ENCODE results near the gene COLEC12. TPM values are rescaled to one million over a fixed set of nuclear protein-coding genes. Genes with fewer than 3 reads are reported as not detected.
"Not testable (repeated sequence)": the region's sequence is repeated elsewhere in the genome, so short reads cannot be mapped to it uniquely, and the experiment has no call there.

The COLEC12 gene
- total RNA-seq, 1 experiment from 2014 or later = 8.9 TPM

DNA sequence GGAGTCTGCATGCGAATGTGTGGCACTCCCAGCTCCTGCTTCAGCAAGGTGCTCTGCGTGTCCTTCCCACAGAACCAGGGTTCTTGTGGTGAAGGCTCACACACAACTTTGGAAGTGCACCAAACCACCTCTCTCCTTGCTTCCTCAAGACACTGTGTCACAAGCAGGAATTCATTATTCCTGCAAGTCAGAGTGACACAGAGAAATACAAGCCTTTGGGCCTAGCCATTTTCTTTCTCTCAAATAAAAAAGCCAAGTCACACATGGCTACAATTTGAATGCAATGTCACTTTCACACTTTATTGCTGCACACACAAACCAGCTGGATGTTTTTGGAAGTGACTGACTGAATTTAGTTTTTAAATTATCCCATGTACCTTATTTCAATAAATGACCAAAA lies 202.6 kb downstream of the COLEC12 start:
- no peak overlapping the region for H3K4me3 ChIP-seq (ENCODE audit: insufficient read depth, low read depth, low read length)
- H3K27me3 ChIP-seq (ENCODE audit: control insufficient read depth, insufficient read depth, low read length) = no peaks in the 10 kb centered on the region
- DNase-seq = no peak
- no peaks in the 10 kb centered on the region for H3K36me3 ChIP-seq (replicated peaks; ENCODE audit: control insufficient read depth, insufficient read depth, low read length)

GRCh38 chr18:295756-296490 lies 204.6 kb downstream of the COLEC12 start:
- DNase-seq = no peak
- H3K36me3 ChIP-seq (replicated peaks; ENCODE audit: control insufficient read depth, insufficient read depth, low read length) = no peaks in the 10 kb centered on the region
- H3K27me3 ChIP-seq (ENCODE audit: control insufficient read depth, insufficient read depth, low read length) = no peaks in the 10 kb centered on the region
- no peak overlapping the region for H3K4me3 ChIP-seq (ENCODE audit: insufficient read depth, low read depth, low read length)

GRCh38 chr18:294566-294965 lies 205.9 kb downstream of the COLEC12 start:
- H3K36me3 ChIP-seq (replicated peaks; ENCODE audit: control insufficient read depth, insufficient read depth, low read length) = no peaks in the 10 kb centered on the region
- H3K27me3 ChIP-seq (ENCODE audit: control insufficient read depth, insufficient read depth, low read length) = no peaks in the 10 kb centered on the region
- no peak for DNase-seq
- H3K4me3 ChIP-seq (ENCODE audit: insufficient read depth, low read depth, low read length) = no peak overlapping the region

DNA sequence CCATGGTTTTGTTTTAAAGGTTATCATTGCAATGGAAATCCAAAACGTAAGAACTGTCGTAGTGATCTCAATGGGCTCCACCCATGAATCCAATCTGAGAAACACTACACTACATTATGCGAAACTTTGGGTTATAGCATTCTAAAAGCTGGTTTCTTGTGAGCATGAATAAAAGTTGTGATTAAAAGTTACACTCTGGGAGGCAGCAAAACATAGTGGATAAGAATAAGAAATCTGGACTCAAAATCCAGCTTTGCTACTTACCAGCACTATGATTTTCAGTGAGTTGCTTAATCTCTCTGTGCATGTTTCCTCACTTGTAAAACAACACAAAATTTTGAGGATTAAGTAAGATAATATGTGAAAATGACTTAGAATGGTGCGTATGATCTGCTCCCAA lies 207.0 kb downstream of the COLEC12 start:
- H3K36me3 ChIP-seq (replicated peaks; ENCODE audit: control insufficient read depth, insufficient read depth, low read length) = no peaks in the 10 kb centered on the region
- DNase-seq = no peak
- no peak overlapping the region for H3K4me3 ChIP-seq (ENCODE audit: insufficient read depth, low read depth, low read length)
- H3K27me3 ChIP-seq (ENCODE audit: control insufficient read depth, insufficient read depth, low read length) = no peaks in the 10 kb centered on the region

DNA sequence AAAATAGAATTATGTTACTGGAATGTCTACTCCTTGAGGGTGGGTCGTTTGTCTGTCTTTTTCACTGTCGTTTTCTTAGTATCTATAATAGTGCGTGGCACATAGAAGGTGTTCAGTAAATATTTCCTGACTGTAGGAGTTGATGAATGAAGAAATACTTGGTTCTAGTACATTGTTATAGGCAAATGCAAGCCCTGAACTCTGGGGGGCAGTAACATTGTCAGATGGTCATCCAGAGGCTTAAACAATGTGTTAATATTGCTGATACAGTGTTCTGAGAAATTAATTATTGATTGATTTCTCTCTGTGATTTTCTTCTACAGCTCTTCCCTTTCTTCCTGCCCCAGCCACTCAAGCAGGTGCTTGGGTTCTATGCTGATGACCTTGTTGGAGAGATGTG lies 208.2 kb downstream of the COLEC12 start:
- DNase-seq = no peak

GRCh38 chr18:289970-290369 lies 210.5 kb downstream of the COLEC12 start:
- H3K27me3 ChIP-seq (ENCODE audit: control insufficient read depth, insufficient read depth, low read length); DNase-seq; H3K36me3 ChIP-seq (replicated peaks; ENCODE audit: control insufficient read depth, insufficient read depth, low read length); H3K4me3 ChIP-seq (ENCODE audit: insufficient read depth, low read depth, low read length): not testable (repeated sequence)

More for the DNA sequence above, 208.2 kb downstream of the COLEC12 start:
- Histone ChIP-seq H3K36me3 (replicated peaks; ENCODE audit: control insufficient read depth, insufficient read depth, low read length) (no peaks in the 10 kb centered on the region), H3K4me3 (ENCODE audit: insufficient read depth, low read depth, low read length) (no peak overlapping the region), H3K27me3 (ENCODE audit: control insufficient read depth, insufficient read depth, low read length) (no peaks in the 10 kb centered on the region)

DNA sequence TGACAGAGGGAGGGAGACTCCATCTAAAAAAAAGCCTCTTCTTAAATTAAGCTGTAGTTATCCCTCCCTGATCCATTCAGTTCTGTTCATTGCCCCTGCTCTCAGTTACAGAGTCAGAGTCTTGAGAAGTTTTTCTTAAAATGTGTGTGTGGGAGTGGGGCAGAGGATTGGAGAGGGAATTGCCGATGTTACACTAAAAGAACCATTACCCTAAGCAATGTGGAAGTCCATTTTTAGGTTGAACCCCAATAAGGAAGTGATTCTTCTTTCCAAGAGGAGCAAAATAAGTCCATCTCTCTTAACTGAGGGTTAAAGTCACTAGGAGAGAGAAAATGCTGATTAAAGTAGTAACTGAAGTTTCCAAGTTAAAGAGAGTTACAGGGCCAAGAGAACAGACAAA lies 211.5 kb downstream of the COLEC12 start:
- no peak for DNase-seq
- Histone ChIP-seq H3K27me3 (ENCODE audit: control insufficient read depth, insufficient read depth, low read length) (no peaks in the 10 kb centered on the region), H3K4me3 (ENCODE audit: insufficient read depth, low read depth, low read length) (no peak overlapping the region), H3K36me3 (replicated peaks; ENCODE audit: control insufficient read depth, insufficient read depth, low read length) (no peaks in the 10 kb centered on the region)

- no peak for DNase-seq
- H3K36me3 ChIP-seq (replicated peaks; ENCODE audit: control insufficient read depth, insufficient read depth, low read length) = no peaks in the 10 kb centered on the region
- no peaks in the 10 kb centered on the region for H3K27me3 ChIP-seq (ENCODE audit: control insufficient read depth, insufficient read depth, low read length)
- H3K4me3 ChIP-seq (ENCODE audit: insufficient read depth, low read depth, low read length) = no peak overlapping the region
These were observed 213.8 kb downstream of the COLEC12 start for GRCh38 chr18:286515-287310.

- Histone ChIP-seq H3K27me3 (ENCODE audit: control insufficient read depth, insufficient read depth, low read length) (no peaks in the 10 kb centered on the region), H3K4me3 (ENCODE audit: insufficient read depth, low read depth, low read length) (no peak overlapping the region), H3K36me3 (replicated peaks; ENCODE audit: control insufficient read depth, insufficient read depth, low read length) (no peaks in the 10 kb centered on the region)
- DNase-seq = no peak
These were observed 214.7 kb downstream of the COLEC12 start for GRCh38 chr18:285817-286216.

DNA sequence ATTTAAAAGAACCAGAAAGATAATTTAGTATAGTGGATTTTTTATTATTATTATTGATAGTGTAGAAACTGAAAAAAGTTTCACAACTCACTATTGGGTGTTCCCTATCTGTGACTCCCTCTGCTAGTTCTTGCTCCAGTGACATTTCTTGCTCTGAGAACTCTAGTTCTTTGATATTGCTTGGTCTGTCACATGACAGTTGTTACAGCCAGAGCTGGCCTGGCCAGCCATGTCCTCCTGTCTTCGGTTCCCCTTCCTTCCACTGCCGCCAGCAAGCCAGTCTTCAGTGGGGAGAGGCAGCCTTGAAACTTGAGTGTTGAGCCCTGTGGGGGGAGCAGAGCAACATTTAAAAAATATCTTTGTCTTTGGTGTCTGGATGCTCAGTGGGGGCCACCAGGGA lies 225.0 kb downstream of the COLEC12 start:
- Histone ChIP-seq H3K27me3 (ENCODE audit: control insufficient read depth, insufficient read depth, low read length) (no peaks in the 10 kb centered on the region), H3K36me3 (replicated peaks; ENCODE audit: control insufficient read depth, insufficient read depth, low read length) (no peaks in the 10 kb centered on the region; the same call in 1 of the 2 replicates), H3K4me3 (ENCODE audit: insufficient read depth, low read depth, low read length) (no peak overlapping the region)
- DNase-seq = no peak

DNA sequence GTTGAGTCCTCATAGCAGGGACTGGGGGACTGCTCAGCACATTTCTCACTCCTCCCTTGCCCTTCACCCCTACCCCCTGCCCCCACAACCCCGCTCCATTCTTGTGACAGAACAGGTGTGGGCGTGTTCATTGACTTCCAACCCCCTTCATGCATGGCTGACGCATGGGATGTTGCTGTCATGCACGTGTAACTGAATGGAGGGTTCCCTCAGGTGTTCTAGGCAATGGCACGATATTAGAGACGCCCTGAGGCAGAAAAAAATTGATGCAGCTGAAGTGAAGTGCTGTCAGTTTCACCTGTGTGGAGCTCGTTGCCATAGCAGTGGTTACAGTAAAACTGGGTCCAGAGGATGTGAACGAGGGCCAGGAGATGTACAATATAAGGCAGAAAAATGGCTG lies 226.2 kb downstream of the COLEC12 start:
- DNase-seq = no peak
- H3K36me3 ChIP-seq (replicated peaks; ENCODE audit: control insufficient read depth, insufficient read depth, low read length) = no peaks in the 10 kb centered on the region; the same call in 1 of the 2 replicates
- no peaks in the 10 kb centered on the region for H3K27me3 ChIP-seq (ENCODE audit: control insufficient read depth, insufficient read depth, low read length)
- no peak overlapping the region for H3K4me3 ChIP-seq (ENCODE audit: insufficient read depth, low read depth, low read length)

- Histone ChIP-seq H3K36me3 (replicated peaks; ENCODE audit: control insufficient read depth, insufficient read depth, low read length) (no peaks in the 10 kb centered on the region; the same call in 1 of the 2 replicates), H3K4me3 (ENCODE audit: insufficient read depth, low read depth, low read length) (no peak overlapping the region), H3K27me3 (ENCODE audit: control insufficient read depth, insufficient read depth, low read length) (no peaks in the 10 kb centered on the region)
- DNase-seq = no peak
These were observed 227.0 kb downstream of the COLEC12 start for GRCh38 chr18:273525-273924.

DNA sequence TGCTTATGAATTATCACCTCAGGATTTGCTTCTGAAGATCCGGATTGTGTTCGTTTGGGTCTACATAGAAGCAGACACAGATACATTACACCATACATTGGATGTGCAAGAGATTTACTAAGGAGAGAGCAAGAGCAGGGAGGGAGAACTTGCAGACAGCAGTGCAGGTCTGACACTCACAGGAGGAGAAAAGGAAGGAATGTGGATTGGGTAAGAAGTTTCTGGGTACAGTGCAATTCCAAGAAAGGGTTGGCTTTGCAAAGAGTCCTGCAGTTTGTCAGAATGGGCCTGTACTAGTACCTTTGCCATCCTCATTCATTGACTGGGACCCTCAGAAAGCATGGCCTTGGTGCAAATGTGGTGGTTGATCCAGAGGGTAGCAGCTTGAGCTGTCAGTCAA lies 227.9 kb downstream of the COLEC12 start:
- Histone ChIP-seq H3K36me3 (replicated peaks; ENCODE audit: control insufficient read depth, insufficient read depth, low read length) (no peaks in the 10 kb centered on the region; the same call in 1 of the 2 replicates), H3K27me3 (ENCODE audit: control insufficient read depth, insufficient read depth, low read length) (no peaks in the 10 kb centered on the region), H3K4me3 (ENCODE audit: insufficient read depth, low read depth, low read length) (no peak overlapping the region)
- DNase-seq = no peak

DNA sequence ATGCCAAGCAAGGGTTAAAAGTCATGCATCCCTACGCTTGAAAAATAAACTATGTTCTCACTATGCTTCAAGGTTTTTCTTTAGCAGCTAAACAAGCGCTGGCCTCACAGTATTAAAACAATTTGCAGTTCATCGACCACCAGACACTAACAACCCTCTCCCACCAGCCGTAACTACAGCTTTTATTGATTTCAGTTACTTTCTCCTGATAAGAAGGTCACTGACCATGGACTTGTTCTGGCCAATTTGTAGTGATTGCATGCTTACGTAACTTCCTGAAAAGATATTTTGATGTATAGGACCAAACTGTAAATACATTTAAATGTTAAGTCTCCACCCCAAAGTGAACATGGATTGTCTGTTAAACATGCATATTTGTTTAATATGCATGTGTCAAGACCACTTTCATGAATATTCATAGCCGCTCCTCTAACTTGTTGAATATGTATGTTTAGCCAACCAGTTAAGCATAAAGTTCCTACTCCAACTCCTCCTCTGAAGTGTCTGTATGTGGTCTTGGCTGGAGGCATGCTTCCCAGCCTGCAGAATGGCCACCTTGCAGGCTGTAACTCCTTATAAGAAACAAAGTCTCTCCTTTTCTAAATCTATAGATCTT lies 230.9 kb downstream of the COLEC12 start:
- H3K36me3 ChIP-seq (replicated peaks; ENCODE audit: control insufficient read depth, insufficient read depth, low read length) = peaks cover under 1% of the 10 kb centered on the region
- DNase-seq = no peak
- no peaks in the 10 kb centered on the region for H3K27me3 ChIP-seq (ENCODE audit: control insufficient read depth, insufficient read depth, low read length)
- H3K4me3 ChIP-seq (ENCODE audit: insufficient read depth, low read depth, low read length) = no peak overlapping the region
